HTR-8/SVneo (cell line): Measurements from ENCODE around the gene TSPAN9.

Source experiments
- DNase-seq: peaks from one replicate; pipeline ENCODE4 v3.0.0; 2011; ENCODE audit warnings: low spot score, mixed read lengths; ENCODE audit not compliant: insufficient read length
- FAIRE-seq: peaks from 2 replicates; lab custom pipeline; 2011; peaks lifted over from hg19 to GRCh38; lab: Jason Lieb, UNC

The TSPAN9 gene

GRCh38 chr12:3176754-3177153, 99.6 kb downstream of the TSPAN9 start:
- FAIRE-seq: no peak
- DNase-seq: no peak

GRCh38 chr12:3177778-3178425, 100.7 kb downstream of the TSPAN9 start:
- no peak for DNase-seq
- no peak for FAIRE-seq

GRCh38 chr12:3178671-3179313, 101.6 kb downstream of the TSPAN9 start:
- peak; percentile 36 for FAIRE-seq
- DNase-seq: no peak

- peak; percentile 86 for FAIRE-seq
- DNase-seq: no peak
Measured at GRCh38 chr12:3179731-3180130, 102.6 kb downstream of the TSPAN9 start.

GRCh38 chr12:3182426-3182825, 105.2 kb downstream of the TSPAN9 start:
- peak; percentile 44 for FAIRE-seq
- no peak for DNase-seq

GRCh38 chr12:3184485-3184884, 107.3 kb downstream of the TSPAN9 start:
- DNase-seq: no peak
- peak; percentile 23 for FAIRE-seq

- DNase-seq: no peak
- FAIRE-seq: no peak
Measured at GRCh38 chr12:3185260-3185870, 108.2 kb downstream of the TSPAN9 start.

- DNase-seq (no peak), FAIRE-seq (no peak)
Measured at GRCh38 chr12:3186546-3187215, 109.5 kb downstream of the TSPAN9 start.

GRCh38 chr12:3187846-3188770, 110.9 kb downstream of the TSPAN9 start:
- FAIRE-seq (peak; percentile 57), DNase-seq (no peak)

GRCh38 chr12:3189282-3189681, 112.1 kb downstream of the TSPAN9 start:
- DNase-seq: no peak
- peak; percentile 68 for FAIRE-seq

GRCh38 chr12:3190101-3190500, 112.9 kb downstream of the TSPAN9 start:
- peak; percentile 60 for FAIRE-seq
- DNase-seq: no peak

GRCh38 chr12:3191450-3191849, 114.3 kb downstream of the TSPAN9 start:
- no peak for DNase-seq
- no peak for FAIRE-seq

GRCh38 chr12:3192221-3192620, 115.0 kb downstream of the TSPAN9 start:
- FAIRE-seq (peak; percentile 54), DNase-seq (no peak)

- FAIRE-seq: no peak
- DNase-seq: no peak
Measured at GRCh38 chr12:3193131-3193530, 116.0 kb downstream of the TSPAN9 start.

GRCh38 chr12:3193755-3194154, 116.6 kb downstream of the TSPAN9 start:
- no peak for FAIRE-seq

GRCh38 chr12:3195337-3195736, 118.2 kb downstream of the TSPAN9 start:
- no peak for FAIRE-seq
- DNase-seq: no peak

More at GRCh38 chr12:3193755-3194154, 116.6 kb downstream of the TSPAN9 start:
- no peak for DNase-seq

GRCh38 chr12:3195859-3196483, 118.8 kb downstream of the TSPAN9 start:
- DNase-seq: no peak
- FAIRE-seq: peak; percentile 48

GRCh38 chr12:3196488-3196887, 119.3 kb downstream of the TSPAN9 start:
- FAIRE-seq (peak; percentile 28), DNase-seq (no peak)

GRCh38 chr12:3197131-3197818, 120.1 kb downstream of the TSPAN9 start:
- DNase-seq (no peak), FAIRE-seq (peak; percentile 70)
